GM18526 (cell line): ENCODE data around the gene CHN2.

ENCODE experiments used
- POLR2A ChIP-seq: IDR thresholded peaks from 3 replicates; pipeline ENCODE4 v1.6.1; 2011; ENCODE audit not compliant: insufficient read length; ENCODE audit errors: extremely low read depth

CHN2 gene

DNA sequence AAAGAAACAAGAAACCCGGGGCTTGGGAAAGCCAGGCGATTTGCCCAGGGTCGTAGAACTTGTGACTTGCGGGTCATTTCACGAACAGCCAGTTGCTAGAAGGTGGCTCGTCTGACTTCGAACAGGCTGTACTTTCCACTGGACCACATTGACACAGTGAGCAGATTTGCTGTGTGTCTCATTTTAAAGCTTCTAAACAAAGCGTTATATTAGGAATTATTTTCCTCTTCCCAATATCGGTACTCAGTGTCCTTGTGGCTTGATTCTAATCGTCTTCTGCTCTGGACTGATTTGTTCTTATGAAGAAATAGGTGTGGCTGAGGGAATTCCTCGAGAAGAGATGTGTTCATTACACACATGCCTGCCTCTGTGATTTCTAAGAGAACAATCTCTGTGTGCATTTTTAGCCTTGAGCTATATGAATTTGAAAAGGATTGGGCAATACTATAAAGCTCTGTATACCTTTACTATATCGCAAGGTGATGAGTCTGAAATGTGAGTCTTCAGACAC lies 219.1 kb downstream of the CHN2 start:
- no peak for TF ChIP-seq POLR2A

DNA sequence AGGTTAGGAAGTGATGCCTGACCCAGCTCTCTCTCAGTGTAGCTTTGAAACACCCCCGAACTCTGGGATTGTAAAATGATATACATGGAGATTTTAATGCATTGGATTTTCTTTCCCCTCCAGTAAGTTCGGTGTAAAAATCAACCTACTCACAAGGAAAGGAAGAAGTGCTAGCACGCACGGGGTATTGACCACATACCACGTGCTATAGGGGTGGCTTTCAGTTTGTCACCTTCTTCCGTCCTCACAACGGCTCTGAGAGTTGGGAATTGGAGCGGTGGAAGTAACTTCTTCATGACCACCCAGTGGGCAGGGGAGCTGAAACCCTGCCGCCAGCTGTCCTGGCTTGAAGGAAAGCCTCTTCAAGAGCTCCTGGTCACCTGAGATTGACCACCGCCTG lies 219.6 kb downstream of the CHN2 start:
- no peak for TF ChIP-seq POLR2A

DNA sequence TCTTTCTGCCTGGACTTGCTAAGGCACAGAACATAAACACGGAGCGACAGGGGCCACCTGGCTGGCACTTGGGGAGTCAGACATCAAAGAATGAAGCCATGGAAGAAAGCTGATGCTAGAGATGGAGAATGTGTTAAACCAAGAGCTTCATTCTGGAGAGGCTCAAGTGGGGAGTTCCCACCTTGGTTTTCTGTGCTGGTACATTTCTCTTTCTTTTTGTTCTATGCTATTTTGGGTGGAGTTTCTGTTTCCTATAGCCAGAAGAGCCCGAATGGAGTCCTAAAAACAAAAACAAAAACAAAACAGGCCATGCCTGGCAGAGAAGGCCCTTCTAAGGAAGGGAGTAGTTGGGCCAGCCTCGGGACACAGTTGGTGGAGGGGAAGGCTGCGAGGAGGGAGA lies 220.6 kb downstream of the CHN2 start:
- no peak for TF ChIP-seq POLR2A

DNA sequence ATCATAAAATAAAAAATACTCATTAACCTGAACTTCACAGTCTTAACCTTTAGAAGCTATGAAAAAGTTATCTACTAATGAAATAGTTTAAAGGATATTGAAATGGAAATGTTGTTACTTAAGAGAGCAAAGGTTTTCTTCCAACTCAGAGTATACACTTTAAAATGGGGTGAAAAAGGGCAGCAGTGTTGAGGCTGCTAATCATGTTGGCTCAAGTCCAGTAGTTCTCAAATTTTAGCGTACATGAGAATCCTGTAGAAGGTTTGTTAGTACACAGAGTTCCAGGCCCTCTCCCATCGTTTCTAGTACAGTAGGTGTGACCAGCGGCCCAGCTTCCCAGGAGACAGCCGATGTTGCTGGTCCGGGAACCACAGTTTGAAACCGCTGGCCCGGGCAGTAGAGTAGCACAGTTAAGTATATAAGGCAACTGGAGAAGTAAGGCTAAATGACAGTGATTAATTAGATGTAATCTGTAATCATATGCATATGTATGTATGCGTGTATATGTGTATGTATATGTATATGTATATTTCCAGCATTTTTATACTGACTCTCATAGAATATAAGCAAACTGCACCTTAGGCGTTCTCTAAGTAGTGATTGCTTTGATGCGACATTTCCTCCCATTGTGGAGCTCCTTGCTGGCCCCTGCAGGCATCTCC lies 221.8 kb downstream of the CHN2 start:
- TF ChIP-seq POLR2A = no peak

DNA sequence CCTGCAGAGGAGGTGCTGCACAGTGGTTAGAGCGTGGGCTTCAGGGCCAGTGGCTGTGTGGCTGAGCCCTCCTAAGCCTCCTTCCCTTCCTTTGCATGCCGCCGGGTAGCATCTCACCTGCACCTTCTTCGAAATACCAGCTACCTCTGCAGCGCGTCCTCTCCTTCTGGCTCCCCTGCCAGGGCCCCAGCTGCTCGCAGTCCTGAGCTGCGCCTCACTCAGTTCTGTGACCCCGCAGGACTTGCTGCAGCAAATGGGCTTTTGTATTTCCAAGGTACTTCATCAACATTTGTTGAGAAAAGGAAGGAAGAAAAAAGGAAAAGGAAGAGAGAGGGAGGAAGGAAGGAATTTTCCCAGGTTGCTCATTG lies 222.3 kb downstream of the CHN2 start:
- TF ChIP-seq POLR2A = no peak

DNA sequence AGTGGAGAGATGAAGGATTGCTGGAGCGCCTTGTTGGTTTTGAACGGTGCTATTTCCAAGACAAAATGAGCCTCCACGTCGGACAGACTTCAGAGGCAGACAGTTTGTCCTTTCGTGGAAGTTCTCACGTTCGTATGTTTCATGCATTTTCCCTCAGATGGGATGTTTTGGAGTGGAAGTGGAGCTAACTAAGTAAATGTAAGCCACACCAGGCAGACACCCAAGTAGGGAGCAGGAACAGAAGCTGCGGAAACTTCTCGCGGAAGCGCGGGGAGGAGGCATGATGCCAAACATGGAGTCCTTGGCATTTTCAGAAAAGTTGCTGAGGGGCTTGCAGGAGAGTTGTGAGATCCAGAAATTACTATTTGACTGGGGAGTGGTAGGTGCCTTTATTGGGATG lies 223.5 kb downstream of the CHN2 start:
- no peak for TF ChIP-seq POLR2A

DNA sequence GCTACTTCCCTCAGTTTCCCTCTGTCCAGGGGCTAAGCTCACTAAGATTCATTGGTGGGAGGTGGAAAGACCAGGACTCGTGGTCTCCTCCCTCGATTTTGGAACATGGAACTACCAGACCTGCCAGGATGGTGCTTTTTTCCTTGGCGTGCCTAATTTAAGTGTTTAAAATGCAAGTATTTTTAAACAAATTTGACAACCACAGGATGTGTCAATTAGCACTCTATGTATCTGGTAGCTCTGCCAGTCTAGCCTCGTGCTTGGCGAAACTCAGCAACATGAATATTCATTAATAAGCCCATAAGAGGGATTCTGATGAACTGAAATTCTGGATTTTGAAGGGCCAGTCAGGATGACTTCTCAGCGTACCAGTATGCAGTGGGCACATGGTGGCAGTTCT lies 224.1 kb downstream of the CHN2 start:
- no peak for TF ChIP-seq POLR2A

DNA sequence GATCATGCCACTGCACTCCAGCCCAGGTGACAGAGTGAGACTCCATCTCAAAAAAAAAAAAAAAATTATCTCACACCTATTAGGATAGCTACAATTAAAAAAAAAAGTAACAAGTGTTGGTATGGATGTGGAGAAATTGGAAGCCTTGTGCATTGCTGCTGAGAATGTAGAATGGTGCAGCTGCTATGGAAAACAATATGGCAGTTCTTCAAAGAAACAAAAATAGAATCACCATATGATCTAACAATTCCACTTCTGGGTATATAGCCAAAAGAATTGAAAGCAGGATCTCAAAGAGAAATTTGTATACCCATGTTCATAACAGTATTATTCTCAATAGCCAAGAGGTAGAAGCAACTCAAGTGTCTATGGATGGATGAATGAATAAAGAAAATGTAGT lies 225.4 kb downstream of the CHN2 start:
- TF ChIP-seq POLR2A = no peak

DNA sequence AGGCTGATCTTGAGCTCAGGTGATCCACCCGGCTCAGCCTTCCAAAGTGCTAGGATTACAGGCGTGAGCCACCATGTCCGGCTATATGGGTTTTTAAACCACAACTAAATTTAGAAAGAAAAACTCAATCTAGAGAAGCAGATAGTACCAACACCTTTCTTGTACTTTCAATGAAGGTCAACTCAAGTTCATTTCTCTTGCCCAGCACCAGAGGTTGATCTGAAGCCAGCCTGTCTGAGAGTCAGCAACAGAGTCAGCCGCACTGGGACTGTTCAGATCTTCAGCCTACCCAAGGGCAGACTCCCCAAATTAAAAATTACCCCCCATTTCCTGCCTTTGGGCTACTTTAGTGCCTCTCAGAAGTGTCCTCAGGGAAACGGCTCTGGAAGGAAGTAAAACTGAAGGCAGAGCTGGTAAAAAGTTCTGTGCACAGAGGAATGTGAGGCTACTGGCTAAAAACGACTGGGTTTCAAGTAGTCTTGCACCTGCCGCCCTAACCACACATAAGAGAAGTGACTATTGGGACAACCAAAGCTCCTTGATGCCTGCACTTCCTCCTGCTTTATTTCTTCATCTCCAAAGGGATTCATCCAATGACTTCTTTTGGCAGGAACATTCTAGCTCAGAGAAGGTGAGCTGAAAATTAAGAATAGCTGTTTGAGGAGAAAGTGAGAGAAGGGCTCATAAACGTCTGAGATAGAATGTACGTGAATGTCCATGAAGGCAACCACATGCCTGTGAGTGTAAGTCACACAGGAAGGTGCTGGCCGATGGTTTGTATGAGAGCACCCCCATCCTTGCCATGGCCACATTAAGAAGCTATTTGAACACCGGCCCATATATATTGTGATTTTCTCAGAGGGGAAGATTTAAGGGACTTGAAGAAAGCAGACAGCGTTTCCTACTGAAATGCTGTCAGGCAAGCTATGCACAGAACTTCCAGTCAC lies 226.7 kb downstream of the CHN2 start:
- no peak for TF ChIP-seq POLR2A

DNA sequence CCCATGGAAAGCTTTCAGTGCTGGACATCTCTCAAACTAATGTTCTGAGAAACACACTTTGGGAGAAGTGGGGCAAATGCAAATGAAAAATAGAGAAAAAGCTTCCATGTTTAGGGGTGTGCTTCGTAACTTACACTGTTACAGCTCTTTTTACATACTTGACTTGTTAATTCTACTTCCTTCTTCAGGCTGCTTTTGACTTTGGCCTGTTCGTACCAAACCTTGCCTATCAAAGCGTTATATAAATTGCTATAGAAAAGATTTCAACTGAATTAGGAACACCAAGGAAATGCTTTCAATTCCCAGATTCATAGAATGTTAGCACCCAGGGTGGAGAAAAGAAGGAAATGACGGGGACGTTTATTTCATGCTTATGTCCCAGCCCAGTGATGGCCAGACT lies 228.3 kb downstream of the CHN2 start:
- TF ChIP-seq POLR2A = no peak

DNA sequence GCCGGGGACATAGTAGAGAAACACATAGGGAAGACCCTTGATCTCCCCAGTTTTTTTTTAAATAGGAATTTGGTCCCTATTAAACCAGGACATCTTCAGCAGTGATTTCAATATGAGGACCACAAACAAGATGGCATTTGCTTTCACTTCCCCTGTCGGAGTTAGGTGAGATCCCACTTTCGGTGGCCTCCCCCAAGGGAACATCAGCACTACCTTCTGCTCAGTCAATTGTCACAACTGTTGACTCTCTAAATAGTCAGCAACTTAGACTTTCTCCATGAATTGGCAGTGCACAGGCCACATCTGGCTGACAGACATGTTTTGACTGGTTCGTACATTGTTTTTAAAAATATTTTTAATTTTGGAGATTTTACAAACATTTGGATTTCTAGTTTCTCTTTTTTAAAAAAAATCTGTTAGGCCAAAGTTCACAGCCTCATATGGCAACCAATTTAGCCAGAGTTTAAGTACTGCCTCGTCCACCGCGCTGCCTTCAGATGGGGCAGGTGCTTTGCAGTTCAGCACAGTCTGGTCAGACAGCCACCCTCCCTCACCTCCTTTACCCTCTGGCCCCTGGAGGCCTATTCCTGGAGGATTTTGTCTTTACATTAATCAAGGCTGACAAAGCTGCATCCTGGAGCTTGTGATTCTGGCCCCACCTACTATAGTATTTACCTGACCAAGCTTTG lies 229.9 kb downstream of the CHN2 start:
- no peak for TF ChIP-seq POLR2A

DNA sequence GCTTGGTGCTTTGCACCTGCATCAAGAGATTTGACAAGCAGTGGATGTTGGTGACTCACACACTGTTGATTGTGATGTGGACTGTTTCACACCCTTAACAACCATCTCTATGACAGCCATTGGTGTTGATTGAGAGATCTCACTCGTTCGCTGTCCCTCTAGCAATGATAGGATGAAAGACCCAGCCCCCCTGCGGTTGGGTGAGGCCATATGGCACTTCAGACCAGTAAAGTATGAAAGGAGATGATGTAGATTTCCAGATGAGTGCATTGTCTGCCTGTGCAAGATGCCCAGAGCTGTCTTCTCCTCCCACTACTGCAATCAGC lies 230.4 kb downstream of the CHN2 start:
- no peak for TF ChIP-seq POLR2A

DNA sequence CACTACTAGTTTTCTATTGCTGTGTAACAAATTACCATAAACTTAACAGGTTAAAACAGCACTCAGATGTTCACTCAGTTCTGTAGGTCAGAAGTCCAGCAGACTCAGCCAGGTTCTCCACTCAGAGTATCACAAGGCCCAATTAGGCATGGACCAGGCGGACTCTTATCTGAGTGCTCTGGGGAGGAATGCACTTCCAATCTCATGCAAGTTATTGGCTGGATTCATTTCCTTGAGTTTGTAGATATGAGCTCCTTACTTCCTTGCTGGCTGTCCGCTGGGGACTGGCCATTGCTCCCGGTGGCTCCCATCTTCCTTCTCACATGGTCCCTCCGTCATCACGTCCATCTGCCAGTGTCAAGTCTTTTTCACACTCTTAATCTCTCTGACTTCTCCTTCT lies 232.0 kb downstream of the CHN2 start:
- TF ChIP-seq POLR2A = no peak

DNA sequence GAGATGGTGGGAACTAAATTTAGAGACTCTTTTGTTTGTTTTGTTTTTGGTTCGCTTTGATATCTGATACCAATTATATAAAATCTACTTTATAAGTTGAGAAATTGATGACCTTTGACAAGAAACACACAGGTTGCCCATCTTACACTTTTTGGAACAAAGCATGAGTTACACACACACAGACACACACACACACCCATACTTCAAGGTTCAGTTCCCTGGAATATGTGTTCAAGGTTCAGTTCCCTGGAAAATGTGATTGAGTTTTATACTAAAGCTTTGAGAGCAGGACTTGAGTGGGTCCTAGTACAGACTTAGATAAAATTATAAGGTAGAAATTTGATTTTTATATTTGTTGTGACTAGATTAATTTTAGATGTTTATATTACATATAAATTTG lies 234.8 kb downstream of the CHN2 start:
- no peak for TF ChIP-seq POLR2A

DNA sequence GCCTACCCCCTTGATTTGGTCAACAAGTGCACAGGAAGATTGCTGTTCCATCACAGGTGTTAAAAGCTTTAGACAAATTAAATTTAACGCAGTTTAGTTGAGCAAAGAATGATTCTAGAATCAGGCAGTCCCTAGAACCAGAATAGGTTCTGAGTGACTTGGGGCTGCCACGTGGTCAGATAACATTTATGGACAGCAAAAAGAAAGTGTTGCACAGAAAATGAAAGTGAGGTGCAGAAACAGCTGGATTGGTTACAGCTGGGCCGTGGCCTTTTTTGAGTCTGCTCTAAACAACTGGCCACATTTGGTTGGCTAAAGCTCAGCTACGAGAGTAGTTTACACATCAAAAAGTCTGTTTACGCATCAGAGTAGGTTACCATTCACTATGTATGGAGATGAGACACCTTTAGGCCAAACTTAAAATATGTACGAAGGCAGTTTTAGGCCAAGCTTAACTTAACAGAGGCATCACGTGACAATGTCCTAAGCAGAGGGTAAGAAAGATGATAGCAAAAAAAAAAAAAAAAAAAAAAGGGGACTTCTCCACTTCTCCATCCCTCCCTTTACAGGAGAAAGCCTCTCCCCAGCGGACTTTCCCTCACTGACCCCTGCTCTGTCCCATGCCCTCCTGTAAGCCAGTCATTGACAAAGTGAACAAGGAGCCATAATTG lies 235.8 kb downstream of the CHN2 start:
- no peak for TF ChIP-seq POLR2A
